DOHH2 (cell line): ENCODE data around the gene MAP4K1.

Experiments
- H3F3A ChIP-seq: fragments of 200-600 bp; sonication (generic), shearing (Covaris generic); 2 replicates; pipeline ENCODE4 v1.6.0; 2016; ENCODE audit warnings: antibody characterized with exemption, mild to moderate bottlenecking; ENCODE audit not compliant: control insufficient read depth, insufficient read depth
- H3K27ac ChIP-seq: fragments of 200-600 bp; sonication (generic); 2 replicates; pipeline ENCODE4 v1.5.1; 2014; ENCODE audit warnings: low read depth, mild to moderate bottlenecking, low read length, moderate library complexity
- H3K27me3 ChIP-seq: fragments of 200-600 bp; sonication (generic); 2 replicates; pipeline ENCODE4 v1.6.1; 2014; ENCODE audit warnings: mild to moderate bottlenecking, low read length, mixed read lengths; ENCODE audit not compliant: control insufficient read depth
- H3K36me3 ChIP-seq: fragments of 200-600 bp; sonication (generic); 2 replicates; pipeline ENCODE4 v1.6.1; 2014; ENCODE audit warnings: mild to moderate bottlenecking, low read length, moderate library complexity, mixed read lengths; ENCODE audit not compliant: control insufficient read depth
- H3K4me1 ChIP-seq: fragments of 200-600 bp; sonication (generic); 2 replicates; pipeline ENCODE4 v1.6.1; 2014; ENCODE audit warnings: mild to moderate bottlenecking, low read length, mixed read lengths; ENCODE audit not compliant: control insufficient read depth
- H3K4me2 ChIP-seq: fragments of 200-600 bp; sonication (generic); 2 replicates; pipeline ENCODE4 v1.6.0; 2014; ENCODE audit warnings: mild to moderate bottlenecking, low read length, moderate library complexity
- H3K4me3 ChIP-seq: fragments of 200-600 bp; sonication (generic); 2 replicates; pipeline ENCODE4 v1.5.1; 2014; ENCODE audit warnings: mild to moderate bottlenecking, low read length, mixed read lengths
- H3K79me2 ChIP-seq: fragments of 200-600 bp; sonication (generic); 2 replicates; pipeline ENCODE4 v1.6.1; 2014; ENCODE audit warnings: mild to moderate bottlenecking, low read length, mixed read lengths; ENCODE audit not compliant: control insufficient read depth
- H3K9me2 ChIP-seq: fragments of 200-600 bp; sonication (generic); replicated peaks from 2 replicates; pipeline ENCODE4 v1.6.1; 2014; ENCODE audit warnings: mild to moderate bottlenecking, low read length, mixed read lengths; ENCODE audit not compliant: control insufficient read depth
- H3K9me3 ChIP-seq: fragments of 200-600 bp; sonication (generic); 2 replicates; pipeline ENCODE4 v1.6.1; 2014; ENCODE audit warnings: antibody characterized with exemption, low read length, mixed read lengths; ENCODE audit not compliant: control insufficient read depth, insufficient read depth
- H4K20me1 ChIP-seq: fragments of 200-600 bp; sonication (generic); 2 replicates; pipeline ENCODE4 v1.6.0; 2014; ENCODE audit warnings: low read depth, mild to moderate bottlenecking, antibody characterized with exemption, low read length, moderate library complexity; ENCODE audit not compliant: control insufficient read depth, insufficient read depth
- EZH2phosphoT487 ChIP-seq: fragments of 200-600 bp; sonication (generic); IDR thresholded peaks from 2 replicates; pipeline ENCODE4 v1.6.1; 2017; ENCODE audit warnings: borderline replicate concordance, mild to moderate bottlenecking, antibody characterized with exemption, low read length, moderate library complexity, mixed read lengths
- TF ChIP-seq, protein P1 (sequence below): fragments of 200-600 bp; sonication (generic); IDR thresholded peaks from one replicate; pipeline ENCODE4 v1.5.1; 2014; ENCODE audit warnings: antibody characterized with exemption, mild to moderate bottlenecking, low read depth, low read length; ENCODE audit not compliant: poor library complexity, severe bottlenecking

The MAP4K1 gene

DNA sequence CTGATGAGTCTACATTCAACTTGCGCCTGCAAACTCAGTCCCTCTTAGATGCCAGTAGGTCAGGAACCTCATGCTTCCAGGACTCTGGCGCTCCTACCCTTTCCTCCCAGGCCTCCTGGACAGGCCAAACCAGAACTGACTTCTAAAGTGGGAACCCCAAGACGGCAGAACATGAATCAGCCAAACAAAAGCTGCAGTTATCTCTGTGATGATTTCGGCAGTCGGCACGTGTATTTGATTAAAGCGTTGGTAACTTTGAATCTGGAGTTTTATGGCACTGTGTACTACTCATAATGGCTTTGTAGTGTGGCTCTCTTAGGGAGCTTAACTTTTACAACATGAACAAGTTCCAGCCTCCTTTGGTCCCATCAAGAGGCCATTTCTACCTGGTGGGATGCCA, 43.4 kb upstream of the MAP4K1 start:
- no peak overlapping the region for H3K27ac ChIP-seq
- H3K4me1 ChIP-seq, result peaks cover 33% of the 10 kb centered on the region
- H3K4me2 ChIP-seq, result no peak overlapping the region
- H3K4me3 ChIP-seq, result no peak overlapping the region
- peaks cover 24% of the 10 kb centered on the region for H3K36me3 ChIP-seq
- peaks cover 97% of the 10 kb centered on the region for H3K79me2 ChIP-seq
- TF ChIP-seq EZH2phosphoT487, result no peak
- TF ChIP-seq, protein P1, sequence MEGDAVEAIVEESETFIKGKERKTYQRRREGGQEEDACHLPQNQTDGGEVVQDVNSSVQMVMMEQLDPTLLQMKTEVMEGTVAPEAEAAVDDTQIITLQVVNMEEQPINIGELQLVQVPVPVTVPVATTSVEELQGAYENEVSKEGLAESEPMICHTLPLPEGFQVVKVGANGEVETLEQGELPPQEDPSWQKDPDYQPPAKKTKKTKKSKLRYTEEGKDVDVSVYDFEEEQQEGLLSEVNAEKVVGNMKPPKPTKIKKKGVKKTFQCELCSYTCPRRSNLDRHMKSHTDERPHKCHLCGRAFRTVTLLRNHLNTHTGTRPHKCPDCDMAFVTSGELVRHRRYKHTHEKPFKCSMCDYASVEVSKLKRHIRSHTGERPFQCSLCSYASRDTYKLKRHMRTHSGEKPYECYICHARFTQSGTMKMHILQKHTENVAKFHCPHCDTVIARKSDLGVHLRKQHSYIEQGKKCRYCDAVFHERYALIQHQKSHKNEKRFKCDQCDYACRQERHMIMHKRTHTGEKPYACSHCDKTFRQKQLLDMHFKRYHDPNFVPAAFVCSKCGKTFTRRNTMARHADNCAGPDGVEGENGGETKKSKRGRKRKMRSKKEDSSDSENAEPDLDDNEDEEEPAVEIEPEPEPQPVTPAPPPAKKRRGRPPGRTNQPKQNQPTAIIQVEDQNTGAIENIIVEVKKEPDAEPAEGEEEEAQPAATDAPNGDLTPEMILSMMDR, result no peak
- no peaks in the 10 kb centered on the region for H3K9me3 ChIP-seq
- no peaks in the 10 kb centered on the region for H3K9me2 ChIP-seq
- H3K27me3 ChIP-seq, result no peaks in the 10 kb centered on the region
- peaks cover 30% of the 10 kb centered on the region for H4K20me1 ChIP-seq
- H3F3A ChIP-seq, result no peaks in the 10 kb centered on the region

DNA sequence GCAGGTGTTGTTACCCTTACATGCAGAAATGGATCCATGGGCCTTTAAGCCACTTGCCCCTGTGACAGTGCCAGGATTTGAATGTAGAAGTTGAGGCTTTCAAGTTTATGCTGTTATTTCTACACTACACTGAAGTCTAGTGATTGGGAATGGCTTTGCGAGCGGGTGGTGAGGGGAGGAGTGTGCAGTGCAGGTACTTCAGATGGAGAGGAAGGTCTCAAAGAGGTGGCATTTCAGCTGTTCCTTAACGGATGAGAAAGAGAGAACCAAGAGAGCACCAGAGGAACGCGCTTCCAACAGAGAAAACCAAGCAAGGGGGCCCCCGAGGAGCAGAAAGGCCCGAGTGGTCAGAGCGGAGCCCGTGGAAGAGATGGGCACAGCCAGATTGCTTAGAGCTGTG, 43.0 kb upstream of the MAP4K1 start:
- TF ChIP-seq, protein P1, result no peak
- no peak for TF ChIP-seq EZH2phosphoT487
- no peaks in the 10 kb centered on the region for H3F3A ChIP-seq
- no peaks in the 10 kb centered on the region for H3K9me2 ChIP-seq
- peaks cover 32% of the 10 kb centered on the region for H3K4me1 ChIP-seq
- H3K27me3 ChIP-seq, result no peaks in the 10 kb centered on the region
- H3K9me3 ChIP-seq, result no peaks in the 10 kb centered on the region
- peaks cover 97% of the 10 kb centered on the region for H3K79me2 ChIP-seq
- peaks cover 28% of the 10 kb centered on the region for H3K36me3 ChIP-seq
- H4K20me1 ChIP-seq, result peaks cover 30% of the 10 kb centered on the region
- H3K4me2 ChIP-seq, result no peak overlapping the region
- no peak overlapping the region for H3K4me3 ChIP-seq
- H3K27ac ChIP-seq, result no peak overlapping the region

DNA sequence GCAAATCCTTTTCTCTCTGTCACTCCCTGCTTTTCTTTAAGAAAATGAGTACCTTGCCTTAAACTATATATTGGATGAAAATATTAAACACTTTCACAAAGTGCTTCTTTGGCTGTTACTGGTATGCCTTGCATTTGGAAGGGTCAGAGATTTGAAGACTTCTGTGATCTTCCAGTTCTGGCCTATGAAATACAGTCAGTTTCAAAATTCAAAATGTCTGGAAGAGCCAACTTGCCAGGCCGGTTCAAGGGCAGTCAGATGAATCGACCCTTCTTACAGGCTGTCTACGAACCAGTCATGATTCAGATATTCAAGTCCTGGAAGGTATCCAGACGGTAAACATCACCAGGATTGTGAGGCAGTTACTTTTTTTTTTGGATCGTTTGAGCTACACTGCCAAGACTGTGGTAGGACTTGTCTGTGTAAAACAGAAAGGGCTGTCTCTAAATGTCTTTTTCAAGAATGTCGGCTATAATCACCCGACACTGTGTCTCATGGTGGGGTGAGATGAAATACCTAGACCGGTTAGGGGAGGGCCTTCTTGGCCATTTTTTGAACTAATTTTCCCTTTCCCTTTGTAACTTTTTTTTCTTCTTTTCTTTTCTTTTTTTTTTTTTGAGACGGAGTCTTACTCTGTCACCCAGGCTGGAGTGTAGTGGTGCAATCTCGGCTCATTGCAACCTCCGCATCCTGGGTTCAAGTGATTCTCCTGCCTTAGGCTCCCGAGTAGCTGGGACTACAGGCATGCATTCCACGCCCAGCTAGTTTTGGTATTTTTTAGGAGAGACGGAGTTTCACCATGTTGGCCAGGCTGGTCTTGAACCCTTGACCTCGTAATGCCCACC, 40.9 kb upstream of the MAP4K1 start:
- Histone ChIP-seq H4K20me1 (peaks cover 21% of the 10 kb centered on the region; the same call in 1 of the 2 replicates), H3K4me2 (no peak overlapping the region), H3K9me2 (no peaks in the 10 kb centered on the region), H3K27me3 (no peaks in the 10 kb centered on the region), H3K79me2 (peaks cover 97% of the 10 kb centered on the region), H3K27ac (no peak overlapping the region), H3K4me3 (no peak overlapping the region), H3K9me3 (no peaks in the 10 kb centered on the region), H3K4me1 (peaks cover 23% of the 10 kb centered on the region), H3F3A (no peaks in the 10 kb centered on the region), H3K36me3 (peaks cover 37% of the 10 kb centered on the region)
- TF ChIP-seq EZH2phosphoT487, result no peak
- TF ChIP-seq, protein P1, result no peak
